Stomach (tissue), 4 donors: ENCODE results near the gene ABCA7.
A peak's percentile ranks its signal among the peaks of the same experiment; 100 is the strongest.

Source experiments
- CTCF ChIP-seq, 7 experiments: fragments of 450-650 bp in 4 of 7; fragments of 200-600 bp in 3 of 7; sonication (generic) in 3 of 7; IDR thresholded peaks; one replicate each; pipeline ENCODE4 v1.5.1; 2016 to 2019; ENCODE audit warnings: antibody characterized with exemption in 7 of 7, control low read depth in 2 of 7, mild to moderate bottlenecking in 1 of 7
- EP300 ChIP-seq: sonication (generic); formaldehyde crosslinking; IDR thresholded peaks from one replicate; pipeline ENCODE4 v1.6.1; 2017; ENCODE audit warnings: antibody characterized with exemption
- POLR2AphosphoS5 ChIP-seq, 3 donors: sonication (generic); formaldehyde crosslinking; IDR thresholded peaks; one replicate each; pipeline ENCODE4 v1.6.1; 2016; ENCODE audit warnings: antibody characterized with exemption in 3 of 3

DNA sequence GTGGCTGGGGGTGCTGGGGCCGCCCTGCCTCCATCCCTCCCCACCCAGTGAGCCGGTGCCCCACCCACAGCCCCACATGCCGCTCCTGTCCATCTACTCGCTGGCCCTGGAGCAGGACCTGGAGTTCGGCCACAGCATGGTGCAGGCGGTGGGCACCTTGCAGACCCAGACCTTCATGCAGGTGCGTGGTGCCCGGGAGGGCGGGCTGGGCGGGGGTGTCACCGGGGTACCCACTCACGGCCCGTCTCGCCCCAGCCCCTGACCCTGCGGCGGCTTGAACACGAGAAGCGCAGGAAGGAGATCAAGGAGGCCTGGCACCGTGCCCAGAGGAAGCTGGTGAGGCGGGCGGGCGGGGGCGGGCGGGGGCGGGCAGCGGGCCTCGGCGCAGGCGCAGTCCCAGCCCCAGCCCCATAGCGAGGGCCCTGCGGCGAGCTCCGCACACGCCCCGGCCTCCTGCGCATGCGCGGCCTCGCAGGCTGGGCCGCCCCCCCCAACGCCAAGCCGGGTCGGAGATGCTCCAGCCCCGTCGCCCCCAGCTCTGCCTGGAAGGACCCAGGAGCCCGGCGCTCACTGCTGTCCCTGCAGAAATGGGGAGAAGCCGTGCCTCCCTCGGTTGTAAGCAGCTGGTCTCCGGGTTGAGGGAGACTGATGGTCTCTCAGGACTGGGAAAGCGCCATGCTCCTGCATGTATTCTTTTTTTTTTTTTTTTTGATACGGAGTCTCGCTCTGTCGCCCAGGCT lies 34.8 kb downstream of the ABCA7 start:
- TF ChIP-seq CTCF (IDR thresholded peaks at IDR 0.05): no peak
- peak in 1 of 3 donors; percentile 10 for TF ChIP-seq POLR2AphosphoS5 (IDR thresholded peaks at IDR 0.05)
- no peak for TF ChIP-seq EP300
